IPS-18a (cell line): ENCODE data around the gene MYT1.
"Not testable (repeated sequence)": the region's sequence is repeated elsewhere in the genome, so short reads cannot be mapped to it uniquely, and the experiment has no call there.

Experiments used
- H3K27ac ChIP-seq: one replicate; pipeline ENCODE4 v1.5.1; 2013; ENCODE audit warnings: low read length
- H3K27me3 ChIP-seq: one replicate; pipeline ENCODE4 v1.6.1; 2013; ENCODE audit warnings: mild to moderate bottlenecking, low read length; ENCODE audit not compliant: control insufficient read depth, insufficient read depth
- H3K36me3 ChIP-seq: one replicate; pipeline ENCODE4 v1.6.1; 2013; ENCODE audit warnings: low read depth, low read length; ENCODE audit not compliant: control insufficient read depth
- H3K4me1 ChIP-seq: one replicate; pipeline ENCODE4 v1.6.1; 2013; ENCODE audit warnings: low read depth, low read length; ENCODE audit not compliant: control insufficient read depth
- H3K4me3 ChIP-seq: one replicate; pipeline ENCODE4 v1.5.1; 2013; ENCODE audit warnings: low read length
- H3K9ac ChIP-seq: one replicate; pipeline ENCODE4 v1.6.1; 2013; ENCODE audit warnings: mild to moderate bottlenecking, low read length, moderate library complexity
- H3K9me3 ChIP-seq: one replicate; pipeline ENCODE4 v1.6.1; 2013; ENCODE audit warnings: low read depth, low read length; ENCODE audit not compliant: control insufficient read depth

MYT1 gene

GRCh38 chr20:64166721-64167615 lies 2.7 kb downstream of the MYT1 start:
- Histone ChIP-seq H3K27me3 (peaks cover 24% of the 10 kb centered on the region), H3K9ac (no peak overlapping the region), H3K27ac (no peak overlapping the region), H3K4me1 (peaks cover 9% of the 10 kb centered on the region), H3K36me3 (no peaks in the 10 kb centered on the region), H3K4me3 (no peak overlapping the region), H3K9me3 (no peaks in the 10 kb centered on the region)

- H3K36me3 ChIP-seq, result no peaks in the 10 kb centered on the region
- no peak overlapping the region for H3K27ac ChIP-seq
- no peak overlapping the region for H3K9ac ChIP-seq
- H3K4me3 ChIP-seq, result no peak overlapping the region
- H3K27me3 ChIP-seq, result peaks cover 17% of the 10 kb centered on the region
- no peaks in the 10 kb centered on the region for H3K9me3 ChIP-seq
- peaks cover 2% of the 10 kb centered on the region for H3K4me1 ChIP-seq
Measured at GRCh38 chr20:64167676-64168075, 3.4 kb downstream of the MYT1 start.

GRCh38 chr20:64168381-64169090 lies 4.3 kb downstream of the MYT1 start:
- H3K9ac ChIP-seq, result no peak overlapping the region
- H3K4me3 ChIP-seq, result no peak overlapping the region
- H3K9me3 ChIP-seq, result no peaks in the 10 kb centered on the region
- no peak overlapping the region for H3K27ac ChIP-seq
- H3K36me3 ChIP-seq, result no peaks in the 10 kb centered on the region
- peaks cover 16% of the 10 kb centered on the region for H3K27me3 ChIP-seq
- no peaks in the 10 kb centered on the region for H3K4me1 ChIP-seq

- no peak overlapping the region for H3K9ac ChIP-seq
- H3K4me1 ChIP-seq, result no peaks in the 10 kb centered on the region
- H3K36me3 ChIP-seq, result no peaks in the 10 kb centered on the region
- peaks cover 12% of the 10 kb centered on the region for H3K27me3 ChIP-seq
- no peaks in the 10 kb centered on the region for H3K9me3 ChIP-seq
- H3K27ac ChIP-seq, result no peak overlapping the region
- H3K4me3 ChIP-seq, result no peak overlapping the region
Measured at GRCh38 chr20:64169091-64169560, 4.9 kb downstream of the MYT1 start.

GRCh38 chr20:64171211-64171610 lies 7.0 kb downstream of the MYT1 start:
- no peaks in the 10 kb centered on the region for H3K9me3 ChIP-seq
- H3K36me3 ChIP-seq, result no peaks in the 10 kb centered on the region
- no peaks in the 10 kb centered on the region for H3K4me1 ChIP-seq
- no peak overlapping the region for H3K4me3 ChIP-seq
- no peak overlapping the region for H3K27ac ChIP-seq
- H3K27me3 ChIP-seq, result peaks cover 10% of the 10 kb centered on the region
- no peak overlapping the region for H3K9ac ChIP-seq

- Histone ChIP-seq H3K9ac (no peak overlapping the region), H3K36me3 (no peaks in the 10 kb centered on the region), H3K4me1 (peaks cover 12% of the 10 kb centered on the region), H3K27ac (no peak overlapping the region), H3K4me3 (no peak overlapping the region), H3K9me3 (no peaks in the 10 kb centered on the region), H3K27me3 (peaks cover 16% of the 10 kb centered on the region)
Measured at GRCh38 chr20:64173116-64173515, 8.9 kb downstream of the MYT1 start.

- Histone ChIP-seq H3K4me1 (peaks cover 12% of the 10 kb centered on the region), H3K27ac (no peak overlapping the region)
Measured at GRCh38 chr20:64176551-64176950, 12.3 kb downstream of the MYT1 start.

GRCh38 chr20:64176971-64177370 lies 12.7 kb downstream of the MYT1 start:
- Histone ChIP-seq H3K27me3 (peaks cover 18% of the 10 kb centered on the region), H3K4me1 (peaks cover 12% of the 10 kb centered on the region), H3K4me3 (peak overlapping the region; percentile 29), H3K27ac (no peak overlapping the region), H3K36me3 (no peaks in the 10 kb centered on the region), H3K9ac (no peak overlapping the region), H3K9me3 (no peaks in the 10 kb centered on the region)

More at GRCh38 chr20:64176551-64176950, 12.3 kb downstream of the MYT1 start:
- Histone ChIP-seq H3K9ac (no peak overlapping the region), H3K27me3 (peaks cover 18% of the 10 kb centered on the region), H3K4me3 (no peak overlapping the region), H3K9me3 (no peaks in the 10 kb centered on the region), H3K36me3 (no peaks in the 10 kb centered on the region)

- Histone ChIP-seq H3K27ac (no peak overlapping the region), H3K4me3 (peak overlapping the region; percentile 29), H3K36me3 (no peaks in the 10 kb centered on the region), H3K27me3 (peaks cover 18% of the 10 kb centered on the region), H3K9me3 (no peaks in the 10 kb centered on the region), H3K4me1 (peaks cover 12% of the 10 kb centered on the region), H3K9ac (no peak overlapping the region)
Measured at GRCh38 chr20:64177384-64177783, 13.1 kb downstream of the MYT1 start.

- H3K9me3 ChIP-seq, result no peaks in the 10 kb centered on the region
- H3K27ac ChIP-seq, result no peak overlapping the region
- peaks cover 18% of the 10 kb centered on the region for H3K27me3 ChIP-seq
- H3K4me1 ChIP-seq, result peaks cover 12% of the 10 kb centered on the region
- H3K4me3 ChIP-seq, result no peak overlapping the region
- no peak overlapping the region for H3K9ac ChIP-seq
- no peaks in the 10 kb centered on the region for H3K36me3 ChIP-seq
Measured at GRCh38 chr20:64177787-64178186, 13.5 kb downstream of the MYT1 start.

GRCh38 chr20:64178925-64179324 lies 14.7 kb downstream of the MYT1 start:
- H3K27ac ChIP-seq, H3K9me3 ChIP-seq, H3K27me3 ChIP-seq, H3K4me3 ChIP-seq, H3K9ac ChIP-seq, H3K36me3 ChIP-seq: not testable (repeated sequence)
- peaks cover 12% of the 10 kb centered on the region for H3K4me1 ChIP-seq
